HFFc6 (cell line): ENCODE measurements around the gene FOXJ2. TPM values are rescaled to one million over a fixed set of nuclear protein-coding genes. Genes with fewer than 3 reads are reported as not detected.
A peak's percentile ranks its signal among the peaks of the same experiment; 100 is the strongest.

ENCODE experiments used
- DNase-seq: peaks from one replicate; pipeline ENCODE4 v3.0.0-alpha.2; 2018
- H3K27ac Mint-ChIP-seq: 2 replicates; pipeline ENCODE4 v1.8.0; 2020; ENCODE audit warnings: mild to moderate bottlenecking, mixed read lengths
- H3K27me3 Mint-ChIP-seq: 2 replicates; pipeline ENCODE4 v1.8.0; 2021; ENCODE audit warnings: mild to moderate bottlenecking, moderate library complexity, mixed read lengths; ENCODE audit not compliant: insufficient read depth
- H3K36me3 Mint-ChIP-seq: 2 replicates; pipeline ENCODE4 v1.8.0; 2021; ENCODE audit warnings: low read depth, mixed read lengths
- H3K4me1 Mint-ChIP-seq: 2 replicates; pipeline ENCODE4 v1.8.0; 2020; ENCODE audit warnings: low read depth, mixed read lengths
- H3K4me3 Mint-ChIP-seq: 2 replicates; pipeline ENCODE4 v1.8.0; 2020; ENCODE audit warnings: mild to moderate bottlenecking, moderate library complexity, mixed read lengths
- H3K9me3 Mint-ChIP-seq: 2 replicates; pipeline ENCODE4 v1.8.0; 2020; ENCODE audit warnings: mild to moderate bottlenecking, mixed read lengths
- CTCF ChIP-seq: fragments of 200-600 bp; sonication (generic); IDR thresholded peaks from 2 replicates; pipeline ENCODE4 v1.5.0; 2021; ENCODE audit warnings: antibody characterized with exemption, mild to moderate bottlenecking
- total RNA-seq, 6 experiments: library from RNA; stranded (reverse); fragmentation: NEBNext Ultra II Directional; extraction: Animal tissue kit (Norgen Biotek cat#: 25700); gene quantifications; 2 replicates in 1 of 6; 3 replicates in 5 of 6; pipeline ENCODE4 v1.2.3, GENCODE V29; 2021

The FOXJ2 gene
- total RNA-seq, 6 experiments from 2014 or later = 15.3 to 17.5 (median 15.9) TPM

- no peak for TF ChIP-seq CTCF
- DNase-seq = no peak
- Mint-ChIP-seq H3K27me3 (no peaks in the 10 kb centered on the region), H3K27ac (peak overlapping the region; percentile 40; the same call in 1 of the 2 replicates), H3K4me1 (peaks cover 22% of the 10 kb centered on the region), H3K36me3 (peaks cover 57% of the 10 kb centered on the region), H3K9me3 (no peaks in the 10 kb centered on the region), H3K4me3 (no peak overlapping the region)
Measured at GRCh38 chr12:8050600-8051250, 18.2 kb downstream of the FOXJ2 start.

GRCh38 chr12:8052679-8053078, 20.2 kb downstream of the FOXJ2 start:
- H3K27ac Mint-ChIP-seq = no peak overlapping the region
- no peak for TF ChIP-seq CTCF
- DNase-seq = no peak
- peaks cover 43% of the 10 kb centered on the region for H3K36me3 Mint-ChIP-seq
- peaks cover 21% of the 10 kb centered on the region for H3K4me1 Mint-ChIP-seq
- H3K4me3 Mint-ChIP-seq = no peak overlapping the region
- H3K9me3 Mint-ChIP-seq = no peaks in the 10 kb centered on the region
- H3K27me3 Mint-ChIP-seq = no peaks in the 10 kb centered on the region

GRCh38 chr12:8054816-8055215, 22.3 kb downstream of the FOXJ2 start:
- Mint-ChIP-seq H3K36me3 (peaks cover 31% of the 10 kb centered on the region), H3K9me3 (no peaks in the 10 kb centered on the region), H3K27ac (no peak overlapping the region), H3K4me3 (no peak overlapping the region), H3K4me1 (peaks cover 15% of the 10 kb centered on the region), H3K27me3 (no peaks in the 10 kb centered on the region; the same call in 1 of the 2 replicates)
- no peak for TF ChIP-seq CTCF
- DNase-seq = no peak

GRCh38 chr12:8057306-8057705, 24.8 kb downstream of the FOXJ2 start:
- peaks cover 20% of the 10 kb centered on the region for H3K36me3 Mint-ChIP-seq

GRCh38 chr12:8057839-8058238, 25.3 kb downstream of the FOXJ2 start:
- no peak overlapping the region for H3K4me3 Mint-ChIP-seq
- no peak for TF ChIP-seq CTCF
- H3K27ac Mint-ChIP-seq = peak overlapping the region; percentile 6
- H3K36me3 Mint-ChIP-seq = peaks cover 15% of the 10 kb centered on the region
- no peaks in the 10 kb centered on the region; the same call in 1 of the 2 replicates for H3K27me3 Mint-ChIP-seq
- DNase-seq = peak; percentile 33
- no peaks in the 10 kb centered on the region for H3K9me3 Mint-ChIP-seq
- H3K4me1 Mint-ChIP-seq = peaks cover 15% of the 10 kb centered on the region

More at GRCh38 chr12:8057306-8057705, 24.8 kb downstream of the FOXJ2 start:
- no peak overlapping the region for H3K4me3 Mint-ChIP-seq
- H3K27me3 Mint-ChIP-seq = no peaks in the 10 kb centered on the region; the same call in 1 of the 2 replicates
- H3K9me3 Mint-ChIP-seq = no peaks in the 10 kb centered on the region
- TF ChIP-seq CTCF = no peak
- no peak overlapping the region for H3K27ac Mint-ChIP-seq
- peaks cover 15% of the 10 kb centered on the region for H3K4me1 Mint-ChIP-seq
- DNase-seq = no peak
